Kasumi-1 (cell line): ENCODE data around the gene NFE2L2.
"Not testable (repeated sequence)": the region's sequence is repeated elsewhere in the genome, so short reads cannot be mapped to it uniquely, and the experiment has no call there.

Experiments used
- DNase-seq, 2 experiments: peaks; one replicate each; lab custom pipeline; 2025; lab: John Stamatoyannopoulos, UW

The NFE2L2 gene

DNA sequence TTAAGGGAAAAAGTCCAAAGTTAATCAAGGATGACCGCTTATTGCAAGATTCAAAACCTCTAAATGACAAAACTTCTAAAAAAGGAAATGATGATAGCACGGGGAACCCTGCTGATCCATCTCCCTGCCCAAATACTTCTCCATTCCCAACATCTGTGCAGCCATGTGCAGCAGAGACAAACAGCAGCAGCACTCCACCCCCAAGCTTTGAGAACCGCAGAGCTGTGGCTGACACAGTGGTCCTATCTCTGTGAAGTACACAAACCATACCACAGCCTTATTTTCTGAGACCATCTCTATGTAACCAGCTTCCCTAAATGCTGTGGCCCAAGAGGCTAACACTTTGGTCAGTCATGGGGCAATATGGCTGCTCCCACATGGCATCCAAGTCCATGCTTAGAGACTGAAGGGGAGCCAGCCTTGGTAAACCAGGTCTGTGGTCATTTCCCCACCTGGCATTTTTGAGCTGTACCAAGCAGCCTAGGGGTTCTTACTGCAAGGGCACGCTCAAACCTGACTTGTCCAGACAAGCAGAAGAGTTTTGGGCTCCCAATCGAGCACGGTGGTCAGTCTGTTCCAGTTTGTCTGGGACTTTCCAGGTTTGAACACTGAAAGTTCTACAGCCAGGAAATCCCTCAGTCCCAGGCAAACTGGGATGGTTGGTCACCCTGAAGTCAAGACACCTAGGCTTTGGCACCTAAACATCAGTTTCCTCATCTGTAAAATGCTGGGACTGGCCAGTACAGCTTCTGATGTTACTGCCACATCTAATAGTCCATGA is 17.1 kb upstream of the NFE2L2 start:
- peak; percentile 44 to 51 for DNase-seq

DNA sequence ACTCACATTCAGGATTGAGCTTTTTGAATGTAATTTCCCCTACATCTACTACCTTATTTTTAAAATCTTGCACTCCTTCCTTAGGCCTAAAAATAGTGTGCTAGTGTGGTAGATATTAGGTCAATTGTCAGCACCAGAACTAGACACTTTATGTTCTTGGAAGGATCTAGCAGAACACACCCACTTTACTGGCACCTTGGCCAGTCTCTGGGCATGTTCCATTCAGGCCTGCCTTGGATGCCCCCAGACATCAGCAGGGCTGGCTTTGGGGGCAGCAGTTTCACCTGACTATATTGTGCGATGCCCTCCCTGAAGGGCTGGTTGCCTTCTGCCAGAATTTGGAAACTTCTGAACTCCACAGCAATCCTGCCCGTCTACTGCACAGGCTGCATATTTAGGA is 15.3 kb upstream of the NFE2L2 start:
- no peak for DNase-seq

DNA sequence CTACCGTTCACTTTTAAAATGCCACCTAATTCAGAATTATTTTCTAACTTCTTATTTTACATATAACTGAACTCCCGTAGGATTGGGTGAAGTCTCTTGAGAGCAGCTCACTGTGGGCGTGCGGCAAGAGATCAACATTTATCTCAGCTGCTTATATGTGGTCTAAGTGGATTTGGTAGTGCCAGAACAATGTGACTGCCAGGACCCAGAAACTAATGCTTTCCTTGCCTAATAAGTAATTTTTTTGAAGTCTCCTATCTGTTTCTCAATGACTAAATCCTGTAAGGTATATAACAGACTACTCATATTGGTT is 11.2 kb upstream of the NFE2L2 start:
- no peak for DNase-seq

DNA sequence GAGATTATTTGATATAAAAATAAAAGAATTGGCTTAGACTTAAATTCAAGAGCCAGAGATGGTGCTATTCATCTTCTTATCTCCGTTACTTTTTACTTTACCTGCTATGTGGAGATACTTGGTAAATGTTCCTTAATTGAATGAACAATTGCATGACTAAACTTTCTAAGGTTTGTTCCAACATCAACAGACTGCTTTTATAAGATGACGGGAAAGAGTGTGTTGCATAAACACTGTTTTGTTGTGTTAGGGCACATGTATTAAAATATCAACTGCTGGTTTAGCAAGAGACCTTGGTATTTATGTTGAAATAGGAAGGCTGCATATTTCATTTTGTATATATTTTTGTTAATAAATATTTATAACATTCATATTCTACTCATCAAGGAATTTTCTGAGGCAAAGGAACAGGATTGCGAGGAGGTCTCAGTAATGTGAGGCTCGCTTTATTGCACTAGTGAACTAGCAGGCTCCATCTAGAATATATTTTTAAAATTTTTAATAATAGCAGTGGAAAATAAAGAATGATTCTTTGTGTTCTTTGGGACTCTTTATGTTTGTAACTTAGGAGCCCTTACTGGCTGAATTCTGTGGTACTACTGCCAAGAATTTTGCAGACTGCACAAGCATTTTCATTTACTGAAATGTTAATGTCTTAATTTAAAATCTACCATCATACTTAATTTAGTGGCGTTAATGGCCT is 10.7 kb upstream of the NFE2L2 start:
- no peak for DNase-seq

DNA sequence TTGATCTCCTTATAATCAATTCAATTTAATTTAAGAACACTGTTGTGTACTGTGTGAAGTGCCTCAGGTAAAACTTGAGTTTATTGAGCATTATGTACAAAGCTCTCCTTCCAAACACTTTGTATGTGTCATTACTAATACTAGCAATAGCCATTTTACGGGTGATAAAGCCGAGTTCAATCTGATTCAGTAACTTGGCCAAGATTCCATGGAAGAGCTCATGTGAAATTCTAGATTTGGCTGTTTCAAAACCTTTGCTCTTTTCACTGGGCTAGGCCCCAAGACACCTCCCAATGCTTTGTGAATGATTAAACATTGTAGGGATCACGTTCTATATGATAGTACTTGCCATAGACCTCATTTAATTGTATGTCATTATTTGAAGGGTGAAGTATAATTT is 8.9 kb upstream of the NFE2L2 start:
- no peak for DNase-seq

DNA sequence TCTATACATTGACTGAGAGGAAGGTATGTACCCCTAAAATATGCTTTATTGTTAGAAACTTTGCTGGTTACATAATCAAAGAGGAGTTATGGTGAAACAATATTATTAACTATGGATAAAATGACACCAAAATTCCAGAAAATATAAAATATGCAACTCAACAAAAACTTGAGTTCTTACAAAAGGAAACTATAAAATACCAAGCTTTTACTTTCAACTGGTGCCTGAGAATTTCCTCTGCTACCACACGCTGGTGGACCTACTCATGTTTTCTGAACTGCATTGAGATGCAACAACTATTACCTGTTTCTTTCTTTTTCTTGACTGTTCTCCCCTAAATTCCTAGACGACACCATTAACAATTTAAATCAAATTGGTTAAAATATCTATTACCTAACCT is 8.2 kb upstream of the NFE2L2 start:
- DNase-seq: no peak

DNA sequence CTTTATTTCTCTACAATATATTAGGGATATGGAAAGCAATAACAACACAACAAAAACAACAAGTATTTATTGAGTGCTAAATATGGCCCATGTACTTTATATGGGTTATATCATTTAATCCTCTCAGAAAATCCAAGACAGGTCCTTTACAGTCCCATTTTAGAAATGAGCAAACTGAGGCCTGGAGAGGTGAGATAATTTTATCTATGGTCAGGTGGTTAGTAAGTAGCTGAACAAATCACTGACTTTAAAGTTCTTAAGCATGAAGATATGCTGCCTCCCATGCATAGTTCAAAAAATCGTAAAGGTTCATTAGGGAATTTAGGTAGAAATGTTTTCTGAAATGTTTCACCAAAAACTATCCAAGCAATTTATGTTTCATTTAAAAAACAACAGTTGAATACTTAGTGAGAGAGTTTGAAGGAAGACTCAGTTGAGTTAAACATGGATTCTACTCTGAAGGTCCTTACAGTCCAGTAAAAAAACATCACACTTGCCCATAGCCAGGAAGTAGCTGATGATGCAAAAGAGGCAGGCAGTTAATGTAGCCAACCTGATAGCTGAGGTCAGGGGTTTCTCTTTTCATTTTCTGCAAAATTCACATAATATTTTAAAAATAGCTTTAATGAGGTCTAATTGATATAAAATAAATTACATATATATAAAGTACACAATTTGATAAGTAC is 7.6 kb upstream of the NFE2L2 start:
- no peak for DNase-seq

DNA sequence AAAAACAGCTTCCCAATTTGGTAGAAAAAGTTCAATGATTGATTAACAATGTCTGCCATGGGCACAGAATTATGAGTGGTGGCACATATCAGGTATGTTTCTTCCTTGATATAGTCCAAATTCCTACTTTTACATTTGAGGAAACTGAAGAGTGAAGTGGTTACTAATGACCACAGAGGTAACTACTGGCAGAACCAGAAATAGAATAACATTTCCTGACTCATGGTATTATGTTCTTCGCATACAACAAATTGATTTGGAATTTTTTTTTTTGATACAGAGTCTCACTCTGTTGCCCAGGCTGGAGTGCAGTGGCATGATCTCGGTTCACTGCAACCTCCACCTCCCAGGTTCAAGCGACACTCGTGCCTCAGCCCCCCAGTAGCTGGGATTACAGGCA is 6.0 kb upstream of the NFE2L2 start:
- DNase-seq: no peak

DNA sequence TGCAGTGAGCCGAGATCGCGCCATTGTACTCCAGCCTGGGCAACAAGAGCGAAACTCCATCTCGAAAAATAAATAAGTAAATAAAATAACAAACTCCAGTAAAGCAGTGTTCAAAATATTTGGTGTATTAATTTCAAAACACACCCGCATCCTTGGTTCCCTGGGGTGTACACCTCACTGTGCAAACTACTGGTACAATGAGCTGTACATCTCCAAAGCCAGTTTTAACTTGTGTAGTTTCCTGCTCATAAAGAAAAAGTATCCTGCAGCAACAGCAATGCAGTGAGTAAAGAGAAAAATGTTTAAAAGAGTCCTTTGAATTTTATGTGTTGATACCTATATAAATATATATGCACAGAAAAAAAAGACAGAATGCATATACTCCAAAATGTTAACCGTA is 4.4 kb upstream of the NFE2L2 start:
- DNase-seq: no peak

DNA sequence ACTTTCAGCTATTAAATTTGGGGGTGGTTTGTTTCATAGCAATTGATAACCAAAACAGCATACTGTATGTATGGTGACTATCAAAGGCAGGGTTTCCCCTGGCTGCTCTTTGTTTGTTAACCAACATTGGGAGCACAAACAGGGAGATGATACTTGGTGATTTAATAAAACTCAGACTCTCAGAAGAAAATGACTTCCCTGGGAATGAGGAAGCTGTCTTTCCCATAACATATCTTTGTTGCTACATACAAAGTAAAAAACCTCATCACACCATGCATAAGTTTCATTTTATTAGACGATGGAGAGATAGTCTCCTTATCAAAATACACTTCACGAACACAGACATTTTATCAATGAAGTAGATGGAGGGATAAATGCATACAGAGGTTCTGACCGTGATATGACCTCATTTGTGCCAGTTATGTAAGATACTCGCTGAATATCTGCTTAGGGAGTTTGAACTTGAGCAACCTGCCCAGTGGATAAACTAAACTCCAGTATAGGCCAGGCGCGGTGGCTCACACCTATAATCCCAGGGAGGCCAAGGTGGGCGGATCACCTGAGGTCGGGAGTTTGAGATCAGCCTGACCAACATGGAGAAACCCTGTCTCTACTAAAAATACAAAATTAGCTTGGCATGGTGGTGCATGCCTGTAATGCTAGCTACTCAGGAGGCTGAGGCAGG is 3.8 kb upstream of the NFE2L2 start:
- no peak for DNase-seq

DNA sequence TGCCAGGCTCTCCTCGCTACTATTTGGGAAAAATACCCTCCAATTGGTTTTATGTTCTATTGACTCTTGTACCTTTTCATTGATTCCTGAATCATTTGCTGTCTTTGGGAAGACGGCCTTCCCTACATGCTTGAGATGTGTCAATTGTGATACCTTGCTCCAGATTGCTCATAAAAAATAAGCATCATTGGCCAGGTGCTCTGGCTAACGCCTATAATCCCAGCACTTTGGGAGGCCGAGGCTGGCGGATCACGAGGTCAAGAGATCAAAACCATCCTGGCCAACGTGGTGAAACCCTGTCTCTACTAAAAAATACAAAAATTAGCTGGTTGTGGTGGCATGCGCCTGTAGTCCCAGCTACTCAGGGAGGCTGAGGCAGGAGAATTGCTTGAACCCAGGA is 2.4 kb upstream of the NFE2L2 start:
- not testable (repeated sequence) for DNase-seq

DNA sequence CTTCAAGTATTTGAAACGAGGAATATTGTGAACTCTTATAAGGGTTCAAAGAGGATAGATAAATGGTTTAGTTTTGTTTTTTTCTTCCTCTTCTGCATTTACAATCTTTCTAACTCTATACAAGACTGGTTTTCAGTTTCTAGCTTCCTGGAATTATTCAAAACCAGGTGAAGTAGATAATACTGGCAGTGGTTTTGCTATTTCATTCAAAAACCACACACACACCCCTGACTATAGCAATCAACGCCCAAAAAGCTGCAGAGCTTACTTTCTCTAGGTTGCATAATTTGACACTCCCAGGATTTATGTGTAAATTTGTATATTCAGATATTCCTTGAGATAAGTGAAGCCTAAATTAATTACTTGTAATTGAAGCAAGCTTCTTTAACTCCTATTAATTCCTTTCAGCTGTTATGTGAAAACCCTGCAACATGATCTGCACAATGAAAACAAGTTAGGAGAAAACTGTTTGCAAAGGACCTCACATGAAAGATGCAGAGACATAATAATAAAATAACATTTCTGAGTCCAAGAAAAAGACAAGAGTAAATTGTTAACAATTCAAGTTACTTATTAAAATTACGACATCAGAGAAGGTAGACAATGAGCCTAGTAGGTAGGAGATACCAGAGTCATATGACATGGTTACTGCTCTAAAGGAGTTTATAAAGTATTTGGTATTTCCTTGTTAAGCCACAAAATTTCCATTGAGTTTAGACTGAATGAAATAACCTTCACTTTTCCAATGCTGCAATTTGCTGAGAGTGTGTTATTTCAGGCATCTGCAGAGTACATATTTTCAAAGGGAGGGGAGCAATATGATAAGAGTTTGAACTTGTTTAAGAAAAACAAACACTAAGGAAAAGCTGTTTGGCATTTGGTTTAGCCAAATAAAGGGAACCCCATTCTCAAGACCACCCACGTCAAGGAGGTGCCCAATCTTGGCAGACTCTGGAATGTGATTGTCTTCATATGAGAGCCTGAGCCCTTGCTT is 1.6 kb upstream of the NFE2L2 start:
- peak; percentile 23 to 56 for DNase-seq

DNA sequence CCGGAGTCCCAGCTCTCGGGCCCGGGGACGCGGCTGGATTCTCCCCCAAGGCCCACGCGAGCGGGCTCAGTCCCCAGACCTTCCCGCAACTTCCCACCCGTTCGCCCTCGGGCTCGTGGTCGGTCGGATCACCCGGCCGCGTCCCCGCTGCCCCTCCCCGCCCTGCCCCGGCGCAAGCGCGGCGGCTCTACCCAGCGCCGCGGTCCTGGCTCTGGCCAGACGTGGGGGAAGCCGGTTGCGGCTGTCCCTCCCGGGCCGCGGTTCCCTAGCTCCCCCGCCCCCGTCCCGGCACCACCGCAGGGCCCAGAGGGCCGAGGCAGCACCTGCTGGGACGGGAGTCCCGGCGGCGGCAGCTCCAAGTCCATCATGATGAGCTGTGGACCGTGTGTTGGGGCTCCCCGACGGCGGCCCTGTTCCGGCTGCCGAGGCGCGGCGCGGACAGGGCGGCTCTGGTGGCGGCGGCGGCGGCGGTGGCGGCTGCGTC is 276 bp downstream of the NFE2L2 start:
- no peak for DNase-seq

DNA sequence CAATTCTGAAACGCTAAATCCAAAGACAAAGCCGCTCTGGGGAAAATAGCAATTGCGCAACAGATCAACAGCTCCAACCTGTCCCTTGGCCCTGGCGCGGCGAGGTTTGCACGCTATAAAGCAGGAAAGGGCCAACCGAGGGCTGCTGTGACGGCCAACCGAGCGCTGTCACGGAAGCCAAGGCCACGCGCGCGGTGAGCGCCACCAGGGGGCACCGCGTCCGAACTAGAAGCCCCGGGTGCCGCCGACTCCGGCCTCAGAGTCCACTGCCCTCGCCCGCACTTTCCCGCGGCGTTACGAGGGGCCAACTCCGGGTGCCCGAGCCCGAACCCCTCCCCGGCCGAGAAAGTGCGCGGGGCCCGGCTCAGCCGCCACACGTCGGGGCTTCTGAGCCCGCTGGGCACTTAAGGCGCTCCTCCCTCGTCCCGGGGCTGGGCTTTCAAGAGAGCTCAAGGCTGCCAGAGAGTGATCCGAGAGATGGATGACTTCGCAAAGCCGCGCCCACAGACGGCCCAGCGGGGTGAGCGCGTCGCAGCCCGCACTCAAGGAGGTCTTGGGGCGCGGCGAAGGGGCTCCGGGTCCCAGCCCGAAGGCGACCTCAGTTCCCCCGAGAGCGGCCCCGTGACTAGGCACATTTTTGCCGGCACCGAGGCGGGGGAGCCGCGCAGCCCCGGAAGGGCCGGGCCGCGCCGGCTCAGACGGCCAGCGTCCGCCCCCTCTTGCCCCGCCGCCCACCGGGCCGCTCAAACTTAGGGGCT is 897 bp downstream of the NFE2L2 start:
- peak; percentile 94 to 98 for DNase-seq

DNA sequence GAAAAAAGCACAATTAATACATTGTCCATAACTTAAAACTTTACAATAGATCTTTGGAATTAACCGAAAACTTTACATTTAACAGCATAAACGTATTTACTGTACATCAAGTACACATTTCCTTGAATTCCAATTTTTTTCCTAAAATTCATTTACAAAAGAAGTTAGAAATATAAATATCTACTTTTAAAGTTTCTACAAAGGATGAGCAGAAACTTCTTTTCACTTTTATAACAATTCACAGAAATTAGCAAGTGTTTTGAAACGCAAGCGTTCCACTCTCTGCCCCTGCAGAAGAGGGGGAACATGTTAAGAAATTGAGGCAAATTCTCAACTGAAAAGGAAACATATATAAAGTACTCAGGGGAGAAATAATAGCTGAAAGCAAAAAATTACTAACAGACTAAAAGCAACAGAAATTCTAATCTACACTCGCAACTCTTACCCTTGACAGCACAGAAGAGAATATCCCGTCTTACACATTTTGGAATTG is 1.5 kb downstream of the NFE2L2 start:
- DNase-seq: no peak

DNA sequence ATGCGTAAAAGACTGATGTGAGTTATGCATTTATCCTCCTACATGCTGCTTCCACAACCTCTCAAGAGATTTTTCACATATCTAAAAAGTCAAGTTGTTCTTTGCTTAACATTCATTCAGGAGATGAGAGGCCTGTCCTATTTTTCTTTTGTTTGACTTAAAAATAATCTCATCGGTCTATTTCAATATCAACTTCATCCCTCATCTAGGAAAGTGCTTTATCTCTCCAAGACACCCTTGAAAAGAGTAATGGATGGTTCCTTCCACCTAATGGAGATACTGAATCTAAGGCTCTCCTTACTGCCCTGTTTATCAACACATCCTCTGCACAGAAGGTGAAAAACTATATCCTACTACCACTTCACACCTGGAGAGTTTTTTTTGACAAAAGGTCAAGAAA is 2.4 kb downstream of the NFE2L2 start:
- peak; percentile 33 to 34 for DNase-seq

DNA sequence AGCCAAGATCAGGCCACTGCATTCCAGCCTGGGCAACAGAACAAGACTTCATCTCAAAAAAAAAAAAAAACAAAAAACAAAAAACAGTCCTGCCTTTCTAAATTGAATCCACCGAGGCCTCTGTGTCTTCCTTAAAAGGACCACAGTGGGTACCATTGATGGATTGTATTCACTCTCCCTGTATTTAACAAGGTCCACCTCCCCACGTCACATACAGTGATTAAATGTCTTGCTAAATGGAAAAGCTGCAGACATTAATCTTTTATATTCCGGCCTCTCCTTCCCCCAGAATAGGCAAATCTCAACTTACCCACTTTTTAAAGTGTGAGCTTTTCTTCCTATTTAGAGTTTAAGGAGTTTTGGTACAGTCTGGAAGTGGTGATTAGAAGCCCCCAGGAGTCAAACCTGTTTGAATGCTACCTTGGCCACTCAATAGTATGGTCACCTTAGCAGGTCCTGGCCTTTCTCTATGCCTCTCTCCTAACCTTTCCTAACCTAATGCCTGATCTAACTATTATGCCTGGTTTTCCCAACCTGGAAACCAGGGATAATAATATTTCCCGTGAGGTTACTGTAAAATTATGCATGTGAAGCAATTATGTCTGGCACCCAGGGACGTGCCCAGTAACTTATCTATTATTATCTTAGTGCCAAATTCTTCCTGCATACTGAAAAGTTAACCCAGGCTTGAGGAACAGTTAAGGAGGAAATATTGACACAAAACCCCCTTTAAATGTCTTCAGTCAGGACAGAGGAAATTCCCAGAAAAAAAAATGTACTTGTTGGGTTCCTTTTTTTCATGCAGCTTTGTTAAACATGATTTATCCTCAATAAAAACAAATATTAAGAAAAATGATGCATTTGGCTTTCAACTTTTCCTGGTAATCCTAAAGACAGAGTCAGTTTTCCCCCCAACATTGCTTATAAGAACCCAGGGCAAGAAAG is 3.1 kb downstream of the NFE2L2 start:
- no peak for DNase-seq

DNA sequence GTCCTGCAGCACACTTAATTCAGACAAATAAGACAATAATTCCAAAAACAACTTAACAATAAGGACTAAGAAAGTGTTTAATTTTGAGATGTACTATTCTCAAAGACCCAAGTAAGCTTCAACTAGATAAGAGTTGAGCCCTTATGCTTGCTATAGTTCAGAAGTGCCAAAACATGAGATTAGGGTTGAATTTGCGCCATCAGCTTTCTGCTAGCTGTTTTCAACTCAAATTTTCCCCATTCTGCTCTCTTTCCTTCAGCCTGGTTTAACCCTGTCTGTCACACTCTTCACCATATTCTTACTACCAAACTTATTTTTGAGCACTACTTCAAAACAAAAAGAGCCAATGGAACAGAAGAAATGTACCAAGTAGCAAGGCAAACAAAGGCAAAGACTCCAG is 4.1 kb downstream of the NFE2L2 start:
- no peak for DNase-seq

DNA sequence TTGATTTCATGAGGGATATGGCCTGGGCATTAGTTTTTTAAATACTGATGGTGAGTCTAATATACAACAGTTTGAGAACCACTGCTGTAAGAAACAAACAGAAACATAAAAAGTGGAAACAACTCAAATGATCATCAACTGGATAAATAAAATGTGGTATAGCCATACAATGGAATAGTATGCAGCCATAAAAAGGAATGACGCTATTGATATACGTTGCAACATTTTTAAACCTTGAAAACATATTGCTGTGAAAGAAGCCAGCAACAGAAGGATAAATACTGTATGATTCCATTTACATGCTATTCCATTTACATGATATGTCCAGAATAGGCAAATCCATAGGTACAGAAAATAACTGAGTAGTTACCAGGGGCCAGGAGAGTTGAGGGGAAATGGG is 6.5 kb downstream of the NFE2L2 start:
- DNase-seq: no peak
